Muscle of leg (tissue), 11 donors: ENCODE results near the gene UTF1. TPM values are rescaled to one million over a fixed set of nuclear protein-coding genes. Genes with fewer than 3 reads are reported as not detected.
"Not testable (repeated sequence)": the region's sequence is repeated elsewhere in the genome, so short reads cannot be mapped to it uniquely, and the experiment has no call there.

ENCODE experiments used
- DNase-seq: peaks from one replicate; pipeline ENCODE4 v3.0.0; 2013
- H3K27ac ChIP-seq: one replicate; pipeline ENCODE4 v1.5.1; 2013; ENCODE audit warnings: mild to moderate bottlenecking, low read length, control low read depth
- H3K27me3 ChIP-seq: one replicate; pipeline ENCODE4 v1.6.1; 2013; ENCODE audit warnings: low read length; ENCODE audit not compliant: control insufficient read depth, insufficient read depth
- H3K36me3 ChIP-seq: one replicate; pipeline ENCODE4 v1.6.1; 2013; ENCODE audit warnings: low read length; ENCODE audit not compliant: control insufficient read depth, insufficient read depth
- H3K4me1 ChIP-seq: one replicate; pipeline ENCODE4 v1.6.1; 2013; ENCODE audit warnings: low read length; ENCODE audit not compliant: control insufficient read depth, insufficient read depth
- H3K4me3 ChIP-seq: one replicate; pipeline ENCODE4 v1.5.1; 2013; ENCODE audit warnings: low read length, control low read depth
- H3K9me3 ChIP-seq: replicated peaks from 2 replicates; pipeline ENCODE4 v1.6.1; 2013; ENCODE audit warnings: low read depth, low read length; ENCODE audit not compliant: control insufficient read depth
- WGBS: methylation state at CpG from one replicate; pipeline ENCODE4 v1.1.5; 2013; ENCODE audit warnings: missing lambda C conversion rate; ENCODE audit not compliant: insufficient coverage; 5-methylcytosine and 5-hydroxymethylcytosine counted together
- polyA plus RNA-seq, 8 donors: library from polyadenylated mRNA; unstranded; fragments of 120-200 nt; gene quantifications; one replicate each; pipeline versions ENCODE4 v1.2.1 to v1.2.3, GENCODE V29; 2013; ENCODE audit warnings: inconsistent platforms in 1 of 8, low replicate concordance in 1 of 8; ENCODE audit not compliant: insufficient read length in 8 of 8, insufficient read depth in 1 of 8
- total RNA-seq: library from RNA; stranded (reverse); fragments of 120-200 nt; gene quantifications from one replicate; pipeline ENCODE4 v1.2.4, GENCODE V29; 2013

Gene UTF1
- total and polyA plus RNA-seq, 9 donors: not detected

DNA sequence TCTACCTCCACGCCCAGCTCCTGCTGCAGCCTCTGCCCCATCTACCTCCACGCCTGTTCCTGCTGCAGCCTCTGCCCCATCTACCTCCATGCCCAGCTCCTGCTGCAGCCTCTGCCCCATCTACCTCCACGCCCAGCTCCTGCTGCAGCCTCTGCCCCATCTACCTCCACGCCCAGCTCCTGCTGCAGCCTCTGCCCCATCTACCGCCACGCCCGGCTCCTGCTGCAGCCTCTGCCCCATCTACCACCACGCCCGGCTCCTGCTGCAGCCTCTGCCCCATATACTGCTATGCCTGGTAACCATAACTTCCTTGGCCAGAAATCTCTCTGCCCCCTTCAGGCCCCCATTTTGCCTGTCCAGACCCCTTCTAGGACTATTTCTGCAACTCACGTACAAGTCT lies 35.0 kb downstream of the UTF1 start:
- 86% methylated on average over 5 of the region's 10 CpGs for WGBS

DNA sequence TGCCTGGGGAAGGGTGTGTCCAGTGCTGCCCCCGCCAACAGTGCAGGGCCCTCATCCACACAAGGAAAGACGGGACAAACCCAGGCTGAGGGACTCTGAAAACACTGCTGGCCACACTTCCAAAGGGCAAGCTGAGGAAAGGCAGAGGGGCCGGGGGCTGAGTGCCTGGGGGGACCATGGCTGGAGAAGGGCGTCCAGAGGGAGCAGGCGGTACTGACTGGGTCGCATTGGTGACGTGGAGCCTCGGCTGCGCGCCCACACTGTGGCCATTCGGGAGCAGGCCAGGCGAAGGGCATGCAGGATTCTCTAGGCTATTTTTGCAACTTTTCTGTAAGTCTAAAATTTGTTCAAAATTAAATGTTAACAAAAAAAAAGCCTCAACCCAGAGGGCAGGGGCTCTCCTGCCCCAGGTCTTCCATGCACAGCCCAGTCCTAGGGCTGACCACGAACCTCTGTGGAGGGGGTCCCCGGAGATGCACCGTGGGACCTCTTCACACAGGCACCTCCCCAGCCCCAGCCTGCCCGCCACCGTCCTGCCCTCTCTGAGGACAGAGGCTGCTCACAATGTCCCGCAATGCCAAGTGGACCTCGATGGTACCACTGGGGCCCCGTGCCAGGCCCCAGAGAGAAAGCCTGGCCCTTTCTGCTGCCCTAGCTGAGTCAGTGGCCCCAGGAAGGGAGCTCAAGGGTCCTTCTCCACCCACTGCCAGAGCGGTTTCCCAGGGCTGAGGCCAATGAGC lies 36.2 kb downstream of the UTF1 start:
- peaks cover 10% of the 10 kb centered on the region for H3K4me1 ChIP-seq
- no peaks in the 10 kb centered on the region for H3K9me3 ChIP-seq
- H3K27ac ChIP-seq: no peak overlapping the region
- DNase-seq: no peak
- 87% methylated on average over 12 of the region's 21 CpGs for WGBS
- H3K36me3 ChIP-seq: no peaks in the 10 kb centered on the region
- no peak overlapping the region for H3K4me3 ChIP-seq
- peaks cover 13% of the 10 kb centered on the region for H3K27me3 ChIP-seq

More for the DNA sequence above, 35.0 kb downstream of the UTF1 start:
- not testable (repeated sequence) for H3K4me3 ChIP-seq, H3K27ac ChIP-seq, H3K36me3 ChIP-seq, H3K9me3 ChIP-seq, DNase-seq
- Histone ChIP-seq H3K4me1 (peaks cover 17% of the 10 kb centered on the region), H3K27me3 (peaks cover 13% of the 10 kb centered on the region)

GRCh38 chr10:133267293-133267692 lies 37.3 kb downstream of the UTF1 start:
- peaks cover 13% of the 10 kb centered on the region for H3K27me3 ChIP-seq
- H3K36me3 ChIP-seq: no peaks in the 10 kb centered on the region
- peaks cover 5% of the 10 kb centered on the region for H3K4me1 ChIP-seq
- no peak overlapping the region for H3K4me3 ChIP-seq
- H3K27ac ChIP-seq: no peak overlapping the region
- no peaks in the 10 kb centered on the region for H3K9me3 ChIP-seq
- WGBS: 72% methylated on average over 8 of the region's 14 CpGs
- DNase-seq: no peak

DNA sequence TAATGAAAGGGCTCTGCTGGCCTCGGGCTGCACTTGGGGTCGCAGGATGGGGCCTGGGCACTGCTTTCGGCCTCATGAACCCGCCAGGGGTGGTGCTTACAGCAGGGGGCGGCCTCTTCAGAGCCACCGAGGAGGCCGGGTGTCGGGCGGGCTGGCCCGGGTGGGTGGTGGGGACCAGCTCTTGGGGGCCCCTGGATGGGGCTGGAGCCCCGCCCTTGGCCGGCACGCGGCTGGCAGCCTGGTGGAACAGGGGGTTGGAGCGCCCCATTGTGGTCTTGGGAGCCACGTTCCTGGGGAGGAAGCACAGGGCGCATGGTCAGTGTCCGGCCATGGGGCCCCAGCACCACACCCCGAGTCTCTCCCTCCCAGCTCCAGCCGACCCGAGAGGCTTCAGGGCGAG lies 37.8 kb downstream of the UTF1 start:
- H3K27me3 ChIP-seq: peaks cover 9% of the 10 kb centered on the region
- 80% methylated on average over 15 of the region's 22 CpGs for WGBS
- H3K4me3 ChIP-seq: no peak overlapping the region
- H3K4me1 ChIP-seq: no peaks in the 10 kb centered on the region
- no peaks in the 10 kb centered on the region for H3K36me3 ChIP-seq
- DNase-seq: no peak
- no peak overlapping the region for H3K27ac ChIP-seq
- no peaks in the 10 kb centered on the region for H3K9me3 ChIP-seq

- Histone ChIP-seq H3K27ac (no peak overlapping the region), H3K9me3 (no peaks in the 10 kb centered on the region), H3K27me3 (peaks cover 3% of the 10 kb centered on the region), H3K36me3 (no peaks in the 10 kb centered on the region), H3K4me3 (no peak overlapping the region), H3K4me1 (no peaks in the 10 kb centered on the region)
- whole genome bisulfite sequencing: 86% methylated on average over 22 of the region's 22 CpGs
- no peak for DNase-seq
Observed at GRCh38 chr10:133268532-133268931, 38.5 kb downstream of the UTF1 start.

DNA sequence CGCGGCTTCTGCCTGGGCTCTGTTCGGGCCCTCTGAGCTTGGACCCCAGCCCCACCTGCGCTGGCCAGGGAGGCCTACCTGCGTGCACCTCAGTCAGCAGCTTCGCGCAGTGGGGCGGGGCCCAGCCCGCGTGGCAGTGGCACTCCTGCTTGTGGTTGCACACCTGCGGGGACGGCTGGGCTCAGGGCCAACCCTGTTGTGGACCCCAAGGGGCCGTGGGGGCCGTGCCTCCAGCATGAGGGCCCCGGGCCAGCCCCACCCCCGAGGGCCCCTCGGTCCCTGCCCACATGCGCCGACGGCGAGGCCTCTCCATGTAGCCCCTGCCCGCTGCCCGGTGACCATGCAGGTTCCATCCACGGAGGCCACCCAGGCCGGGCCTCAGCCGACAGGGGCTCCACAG lies 39.4 kb downstream of the UTF1 start:
- Histone ChIP-seq H3K27me3 (peaks cover 3% of the 10 kb centered on the region), H3K27ac (no peak overlapping the region), H3K4me1 (no peaks in the 10 kb centered on the region), H3K9me3 (no peaks in the 10 kb centered on the region), H3K36me3 (no peaks in the 10 kb centered on the region), H3K4me3 (no peak overlapping the region)
- WGBS: 74% methylated on average over 26 of the region's 26 CpGs
- DNase-seq: no peak

- no peak overlapping the region for H3K4me3 ChIP-seq
- no peak overlapping the region for H3K27ac ChIP-seq
- no peaks in the 10 kb centered on the region for H3K4me1 ChIP-seq
- peaks cover 12% of the 10 kb centered on the region for H3K27me3 ChIP-seq
- no peaks in the 10 kb centered on the region for H3K36me3 ChIP-seq
- no peak for DNase-seq
- H3K9me3 ChIP-seq: no peaks in the 10 kb centered on the region
- WGBS: 80% methylated on average over 20 of the region's 20 CpGs
Observed at GRCh38 chr10:133270204-133270603, 40.2 kb downstream of the UTF1 start.

DNA sequence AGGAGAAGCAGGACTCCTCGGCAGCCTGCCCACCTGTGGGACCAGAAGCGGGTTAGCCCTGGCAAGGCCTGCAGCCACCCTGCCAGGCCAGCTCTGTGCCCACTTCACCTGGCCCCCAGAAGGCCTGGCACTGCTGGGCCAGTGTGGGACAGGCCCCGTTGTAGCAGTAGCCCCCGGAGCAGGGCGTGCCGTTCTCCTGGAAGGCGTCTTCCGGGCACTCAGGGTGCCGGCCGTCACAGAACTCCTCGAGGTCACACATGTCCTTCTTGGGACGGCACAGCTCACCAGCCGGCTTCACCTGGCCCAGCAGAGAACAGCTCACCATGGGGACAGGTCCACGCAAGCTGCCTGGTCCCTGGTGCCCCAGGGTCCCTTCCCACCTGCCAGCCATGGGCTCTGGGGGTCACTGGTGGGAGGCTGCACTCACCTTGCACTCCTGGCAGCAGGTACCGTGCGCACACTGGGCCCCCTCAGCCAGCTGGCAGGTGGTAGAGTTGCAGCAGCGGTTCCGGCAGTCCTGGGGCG lies 40.8 kb downstream of the UTF1 start:
- Histone ChIP-seq H3K27me3 (peaks cover 18% of the 10 kb centered on the region), H3K27ac (no peak overlapping the region), H3K9me3 (no peaks in the 10 kb centered on the region), H3K36me3 (no peaks in the 10 kb centered on the region), H3K4me3 (no peak overlapping the region), H3K4me1 (no peaks in the 10 kb centered on the region)
- 83% methylated on average over 19 of the region's 19 CpGs for WGBS
- DNase-seq: no peak

GRCh38 chr10:133271521-133272300 lies 41.7 kb downstream of the UTF1 start:
- Histone ChIP-seq H3K36me3 (no peaks in the 10 kb centered on the region), H3K4me3 (no peak overlapping the region), H3K4me1 (no peaks in the 10 kb centered on the region), H3K27ac (no peak overlapping the region), H3K27me3 (peaks cover 23% of the 10 kb centered on the region), H3K9me3 (no peaks in the 10 kb centered on the region)
- WGBS: 65% methylated on average over 33 of the region's 35 CpGs
- no peak for DNase-seq

GRCh38 chr10:133272301-133272963 lies 42.4 kb downstream of the UTF1 start:
- WGBS: 78% methylated on average over 22 of the region's 29 CpGs
- Histone ChIP-seq H3K27ac (no peak overlapping the region), H3K36me3 (no peaks in the 10 kb centered on the region), H3K4me3 (no peak overlapping the region), H3K27me3 (peaks cover 30% of the 10 kb centered on the region), H3K4me1 (peaks cover 3% of the 10 kb centered on the region), H3K9me3 (no peaks in the 10 kb centered on the region)
- DNase-seq: no peak
